GM12874 (cell line): ENCODE data around the gene HRH3.

ENCODE experiments used
- CTCF ChIP-seq: IDR thresholded peaks from 2 replicates; pipeline ENCODE4 v1.5.1; 2011; ENCODE audit warnings: low read depth, mild to moderate bottlenecking, control low read depth, low read length, moderate library complexity; ENCODE audit not compliant: insufficient read depth

The HRH3 gene

DNA sequence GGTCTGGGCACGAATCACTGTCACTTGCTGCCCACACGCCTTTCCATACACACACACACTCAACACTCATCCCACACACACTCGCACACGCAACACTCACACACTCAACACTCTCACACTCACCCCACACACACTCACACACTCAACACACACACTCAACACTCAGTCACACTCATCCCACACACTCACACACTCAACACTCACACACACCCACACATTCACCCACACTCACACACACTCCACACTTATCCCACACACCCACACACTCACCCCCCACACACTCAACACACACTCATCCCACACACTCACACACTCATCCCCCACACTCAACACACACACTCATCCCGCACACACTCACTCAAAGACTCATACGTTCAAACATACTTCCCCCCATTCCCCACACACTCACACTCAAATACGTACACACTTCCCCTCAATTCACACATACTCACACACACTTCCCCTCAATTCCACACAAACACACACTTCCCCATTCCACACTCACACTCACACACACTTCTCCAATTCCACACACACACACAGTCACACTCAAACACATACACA, 9.0 kb upstream of the HRH3 start:
- TF ChIP-seq CTCF = no peak

DNA sequence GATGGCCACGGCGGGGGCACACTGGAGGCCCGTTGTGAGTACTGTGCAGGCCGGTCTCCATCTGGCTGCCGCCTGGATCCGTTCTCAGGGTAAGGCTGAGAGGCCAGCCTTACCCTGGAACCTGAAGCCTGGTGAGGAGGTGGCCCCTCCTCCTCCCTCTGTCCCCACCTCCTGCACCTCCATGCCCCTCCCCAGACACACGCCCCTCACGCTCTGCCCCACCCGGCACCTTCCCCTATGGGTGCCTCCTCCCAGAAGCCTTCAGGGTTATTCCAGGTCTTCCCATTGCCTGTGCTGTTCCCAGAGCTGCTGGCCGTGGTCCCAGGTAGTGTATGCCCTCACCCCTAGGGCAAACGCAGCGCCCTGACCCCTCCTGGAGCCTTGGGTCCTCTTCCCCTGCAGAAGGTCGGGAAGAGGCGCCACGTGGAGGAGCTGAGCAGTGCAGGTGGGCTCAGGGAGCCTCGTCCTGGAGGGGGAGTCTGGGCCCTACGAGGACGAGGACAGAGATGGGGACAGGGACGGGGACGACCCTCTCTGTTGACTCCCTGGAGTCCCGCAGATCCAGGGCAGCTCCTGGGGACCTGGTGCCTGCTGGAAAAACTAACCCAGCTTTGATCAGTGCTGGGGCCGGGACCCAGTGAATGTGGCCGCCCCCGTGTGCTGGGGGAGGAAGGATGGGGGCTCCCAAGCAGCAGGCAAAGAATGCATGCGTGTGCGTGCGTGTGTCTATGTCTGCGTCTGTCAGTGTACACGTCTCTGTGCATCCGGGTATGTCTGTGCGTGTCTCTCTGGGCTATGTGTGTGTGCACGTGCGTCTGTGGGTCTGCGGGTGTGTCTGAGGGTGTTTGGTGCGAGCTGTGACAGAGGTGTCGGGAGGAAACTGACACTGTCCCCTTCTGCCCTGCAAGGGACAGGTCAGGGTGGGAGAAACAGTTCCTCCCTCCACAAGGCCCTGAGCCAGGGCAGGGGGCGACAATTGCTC, 8.2 kb upstream of the HRH3 start:
- no peak for TF ChIP-seq CTCF

- no peak for TF ChIP-seq CTCF
Measured at GRCh38 chr20:62227591-62227976, 7.5 kb upstream of the HRH3 start.

GRCh38 chr20:62226707-62227590, 6.9 kb upstream of the HRH3 start:
- no peak for TF ChIP-seq CTCF

GRCh38 chr20:62225820-62226635, 6.0 kb upstream of the HRH3 start:
- TF ChIP-seq CTCF = no peak

- TF ChIP-seq CTCF = no peak
Measured at GRCh38 chr20:62225026-62225425, 4.9 kb upstream of the HRH3 start.
